ENCODE results near the gene SLC22A6.
A peak's percentile ranks its signal among the peaks of the same experiment; 100 is the strongest.

The SLC22A6 gene

DNA sequence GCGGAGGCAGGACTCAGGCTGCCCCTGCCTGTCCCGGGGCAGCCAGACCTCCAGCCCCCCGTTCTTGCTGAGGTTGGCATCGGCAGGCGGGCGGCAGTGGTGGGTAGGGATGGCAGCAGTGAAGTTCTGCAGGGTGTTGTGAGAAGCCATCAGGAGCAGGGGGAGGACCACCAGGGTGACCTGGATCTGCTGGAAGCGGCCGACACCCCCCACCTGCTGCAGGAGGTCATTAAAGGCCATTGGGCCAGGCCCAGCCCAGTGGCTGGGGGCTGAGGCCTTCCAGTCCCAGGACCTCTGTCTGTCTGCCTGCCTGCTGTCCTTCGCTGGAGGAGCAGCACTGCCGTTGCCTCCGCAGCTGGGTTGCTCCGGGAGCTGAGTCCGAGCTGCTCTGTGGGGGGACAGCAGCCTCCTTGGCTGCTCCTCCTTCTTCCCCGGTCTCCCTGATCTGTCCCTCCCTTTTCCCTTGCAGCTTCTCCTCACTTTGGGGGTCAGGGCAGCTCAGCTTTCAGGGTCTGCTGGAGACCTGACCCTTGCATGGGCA, at the start of gene SLC22A6:
TSS of gene SLC22A6 (minus strand) at position 517 of the 541 bp plus-strand sequence. CDS start at position 240, 277 bp downstream.
- peak; percentile 52 for DNase-seq (ENCODE audit: low spot score)
- TF ChIP-seq, protein P1, sequence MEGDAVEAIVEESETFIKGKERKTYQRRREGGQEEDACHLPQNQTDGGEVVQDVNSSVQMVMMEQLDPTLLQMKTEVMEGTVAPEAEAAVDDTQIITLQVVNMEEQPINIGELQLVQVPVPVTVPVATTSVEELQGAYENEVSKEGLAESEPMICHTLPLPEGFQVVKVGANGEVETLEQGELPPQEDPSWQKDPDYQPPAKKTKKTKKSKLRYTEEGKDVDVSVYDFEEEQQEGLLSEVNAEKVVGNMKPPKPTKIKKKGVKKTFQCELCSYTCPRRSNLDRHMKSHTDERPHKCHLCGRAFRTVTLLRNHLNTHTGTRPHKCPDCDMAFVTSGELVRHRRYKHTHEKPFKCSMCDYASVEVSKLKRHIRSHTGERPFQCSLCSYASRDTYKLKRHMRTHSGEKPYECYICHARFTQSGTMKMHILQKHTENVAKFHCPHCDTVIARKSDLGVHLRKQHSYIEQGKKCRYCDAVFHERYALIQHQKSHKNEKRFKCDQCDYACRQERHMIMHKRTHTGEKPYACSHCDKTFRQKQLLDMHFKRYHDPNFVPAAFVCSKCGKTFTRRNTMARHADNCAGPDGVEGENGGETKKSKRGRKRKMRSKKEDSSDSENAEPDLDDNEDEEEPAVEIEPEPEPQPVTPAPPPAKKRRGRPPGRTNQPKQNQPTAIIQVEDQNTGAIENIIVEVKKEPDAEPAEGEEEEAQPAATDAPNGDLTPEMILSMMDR (IDR thresholded peaks at IDR 0.05) = no peak
- Histone ChIP-seq H3K27ac (no peak within 1 kb of the TSS), H3K4me3 (no peak within 1 kb of the TSS)

DNA sequence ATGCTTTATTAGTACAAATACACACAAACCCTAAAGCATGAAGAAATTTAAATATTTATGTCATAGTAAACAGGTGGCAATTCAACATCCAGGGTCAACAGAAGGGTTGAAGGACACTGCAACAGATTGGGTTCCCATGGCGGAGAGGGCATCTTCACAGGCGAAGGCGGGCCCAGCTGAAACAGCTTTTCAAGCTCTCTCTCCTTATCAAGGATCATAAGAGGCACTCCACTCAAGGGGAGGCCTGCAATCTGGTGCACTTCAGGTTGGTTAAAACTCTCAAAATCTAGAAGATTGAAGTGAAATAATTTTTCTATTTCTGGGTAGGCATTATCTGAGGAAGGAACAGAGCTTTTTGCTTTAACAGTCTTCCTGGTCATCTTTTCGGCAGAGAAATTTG, 47.7 kb upstream of the SLC22A6 start:
- TF ChIP-seq, protein P1 (IDR thresholded peaks at IDR 0.05) = no peak
- no peak for DNase-seq (ENCODE audit: low spot score)
- no peak overlapping the region for H3K4me3 ChIP-seq
- no peak overlapping the region for H3K27ac ChIP-seq

DNA sequence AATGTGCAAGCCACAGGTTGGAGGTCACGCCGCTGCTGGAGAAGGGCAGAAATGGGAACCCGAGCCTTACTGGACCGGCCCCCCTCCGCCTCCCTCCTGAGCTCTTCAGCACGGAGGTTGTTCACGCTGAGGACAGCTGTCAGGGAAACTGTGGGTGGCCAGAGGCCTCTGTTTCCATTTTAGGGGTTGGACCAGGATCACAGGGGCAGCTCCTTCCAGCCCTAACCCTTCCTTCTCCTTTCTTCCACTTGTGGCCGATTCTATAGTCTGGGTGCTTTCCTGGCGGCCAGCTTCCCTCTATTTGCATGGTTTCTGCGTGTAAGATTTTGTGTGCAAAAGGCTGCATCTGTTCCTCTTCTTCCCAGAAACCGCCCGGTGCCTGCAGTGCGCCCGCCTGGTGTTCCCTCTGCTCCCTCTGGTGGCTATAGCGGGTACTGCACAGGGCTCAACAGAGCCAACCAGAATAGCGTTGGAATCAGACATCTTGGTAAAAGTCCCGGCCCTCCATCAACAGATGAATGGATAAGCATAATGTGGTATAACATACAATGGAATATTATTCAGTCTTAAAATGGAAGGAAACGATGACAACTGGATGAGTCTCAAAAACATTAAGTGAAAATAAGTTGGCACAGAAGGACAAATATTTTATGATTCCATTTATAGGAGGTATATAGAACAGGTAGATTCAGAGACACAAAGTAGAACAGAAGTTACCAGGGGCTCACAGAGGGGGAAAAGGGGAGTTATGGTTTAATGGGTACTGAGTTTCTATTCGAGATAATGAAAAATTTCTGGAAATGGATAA, 39.3 kb upstream of the SLC22A6 start:
- peak overlapping the region; percentile 36 for H3K4me3 ChIP-seq
- TF ChIP-seq, protein P1 (IDR thresholded peaks at IDR 0.05) = peak; percentile 92

DNA sequence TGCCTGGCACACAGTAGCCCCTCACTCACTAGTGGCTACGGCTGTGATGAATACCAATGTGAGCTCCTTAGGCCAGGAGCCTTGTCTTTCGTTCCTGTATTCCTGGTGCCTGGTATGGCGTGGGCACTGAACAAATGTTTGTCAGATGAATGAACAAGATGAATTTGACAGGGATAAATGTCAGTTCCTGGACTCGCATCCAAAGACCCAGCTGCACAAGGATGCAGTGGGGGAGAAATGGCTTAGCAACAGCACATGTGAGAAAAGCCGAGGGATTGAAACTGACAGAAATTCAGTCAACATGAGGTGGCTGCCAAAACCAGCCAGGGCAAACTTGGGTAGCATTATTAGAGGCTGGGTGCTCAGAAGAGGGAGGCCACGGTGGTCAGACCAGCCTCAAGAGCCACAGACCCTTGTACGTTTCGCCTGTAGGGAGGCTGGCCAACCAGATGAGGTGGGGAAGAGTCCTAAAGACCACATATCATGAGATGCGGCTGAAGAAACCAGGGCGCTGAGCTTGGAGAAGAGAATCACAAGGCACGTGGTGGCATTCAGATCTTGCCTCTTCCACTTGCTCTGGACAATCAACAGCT, 38.6 kb upstream of the SLC22A6 start:
- TF ChIP-seq, protein P1 (IDR thresholded peaks at IDR 0.05) = no peak
- H3K4me3 ChIP-seq = peak overlapping the region; percentile 36
- DNase-seq (ENCODE audit: low spot score) = no peak
- no peak overlapping the region for H3K27ac ChIP-seq

More for the DNA sequence above, 39.3 kb upstream of the SLC22A6 start:
- peak; percentile 84 for DNase-seq (ENCODE audit: low spot score)
- no peak overlapping the region for H3K27ac ChIP-seq

- Histone ChIP-seq H3K4me3 (no peak overlapping the region), H3K27ac (no peak overlapping the region)
- DNase-seq (ENCODE audit: low spot score) = no peak
- TF ChIP-seq, protein P1 (IDR thresholded peaks at IDR 0.05) = no peak
Observed at GRCh38 chr11:63022441-63022840, 37.7 kb upstream of the SLC22A6 start.

GRCh38 chr11:63020671-63021291, 36.0 kb upstream of the SLC22A6 start:
- H3K27ac ChIP-seq = no peak overlapping the region
- TF ChIP-seq, protein P1 (IDR thresholded peaks at IDR 0.05) = no peak
- DNase-seq (ENCODE audit: low spot score) = no peak
- H3K4me3 ChIP-seq = no peak overlapping the region
